Measurements from ENCODE around the gene TMBIM6. TPM values are rescaled to one million over a fixed set of nuclear protein-coding genes. Genes with fewer than 3 reads are reported as not detected.
"Not testable (repeated sequence)": the region's sequence is repeated elsewhere in the genome, so short reads cannot be mapped to it uniquely, and the experiment has no call there.

The TMBIM6 gene
- total RNA-seq, 2 donors from 2014 or later = 232 to 244 TPM

DNA sequence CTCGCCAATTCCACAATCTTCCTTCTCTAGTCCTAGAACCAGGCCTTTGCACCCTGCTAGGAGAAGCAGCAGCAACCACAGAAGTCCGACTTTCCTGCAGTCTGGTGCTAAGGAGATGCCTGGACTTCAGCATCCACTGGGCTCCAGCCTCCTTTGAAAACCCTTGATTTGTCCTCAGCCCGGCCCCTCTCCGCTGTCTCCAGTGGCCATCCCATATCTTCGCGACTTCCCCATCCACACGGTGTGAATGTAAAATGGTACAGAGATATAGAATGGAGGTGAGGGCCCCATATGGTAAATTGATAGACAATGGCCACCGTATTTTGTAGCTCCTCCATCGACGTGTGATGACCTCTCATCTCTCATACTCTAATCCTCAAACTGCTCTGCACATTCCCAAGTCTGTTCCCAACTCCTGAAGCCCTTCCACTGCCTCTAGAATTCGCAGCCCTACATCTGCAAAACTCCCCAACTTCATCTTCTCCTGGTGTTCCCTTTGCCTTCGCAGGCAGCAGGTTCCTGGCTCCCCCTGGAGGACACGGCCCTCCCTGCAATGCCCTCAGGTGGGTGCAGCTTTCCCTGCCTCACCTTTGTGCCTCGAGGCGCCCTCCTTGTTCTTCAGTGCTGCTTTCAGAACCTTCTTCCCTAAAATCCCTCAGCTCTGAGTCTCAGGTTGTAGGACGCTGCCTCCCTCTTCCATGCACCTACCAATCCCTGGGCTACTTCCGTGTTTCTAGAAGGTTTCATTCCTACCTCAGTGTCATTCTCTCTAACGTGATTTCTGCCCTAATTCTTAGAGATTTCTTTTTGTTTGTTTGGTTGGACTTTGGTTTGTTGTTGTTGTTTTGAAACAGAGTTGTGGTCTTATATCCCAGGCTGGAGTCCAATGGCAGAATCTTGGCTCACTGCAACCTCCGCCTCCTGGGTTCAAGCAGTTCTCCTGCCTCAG is 36.7 kb downstream of the TMBIM6 start:
- TF ChIP-seq, protein P1, sequence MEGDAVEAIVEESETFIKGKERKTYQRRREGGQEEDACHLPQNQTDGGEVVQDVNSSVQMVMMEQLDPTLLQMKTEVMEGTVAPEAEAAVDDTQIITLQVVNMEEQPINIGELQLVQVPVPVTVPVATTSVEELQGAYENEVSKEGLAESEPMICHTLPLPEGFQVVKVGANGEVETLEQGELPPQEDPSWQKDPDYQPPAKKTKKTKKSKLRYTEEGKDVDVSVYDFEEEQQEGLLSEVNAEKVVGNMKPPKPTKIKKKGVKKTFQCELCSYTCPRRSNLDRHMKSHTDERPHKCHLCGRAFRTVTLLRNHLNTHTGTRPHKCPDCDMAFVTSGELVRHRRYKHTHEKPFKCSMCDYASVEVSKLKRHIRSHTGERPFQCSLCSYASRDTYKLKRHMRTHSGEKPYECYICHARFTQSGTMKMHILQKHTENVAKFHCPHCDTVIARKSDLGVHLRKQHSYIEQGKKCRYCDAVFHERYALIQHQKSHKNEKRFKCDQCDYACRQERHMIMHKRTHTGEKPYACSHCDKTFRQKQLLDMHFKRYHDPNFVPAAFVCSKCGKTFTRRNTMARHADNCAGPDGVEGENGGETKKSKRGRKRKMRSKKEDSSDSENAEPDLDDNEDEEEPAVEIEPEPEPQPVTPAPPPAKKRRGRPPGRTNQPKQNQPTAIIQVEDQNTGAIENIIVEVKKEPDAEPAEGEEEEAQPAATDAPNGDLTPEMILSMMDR (IDR thresholded peaks at IDR 0.05) = peak; percentile 66
- H3K4me1 ChIP-seq (ENCODE audit: control insufficient read depth in 1 of 2, low read depth in 2 of 2) = peaks cover 0 to 4% of the 10 kb centered on the region in 2 donors
- no peaks in the 10 kb centered on the region for H3K36me3 ChIP-seq
- no peak overlapping the region for H3K27ac ChIP-seq
- no peaks in the 10 kb centered on the region for H3K9me3 ChIP-seq
- ATAC-seq (ENCODE audit: insufficient number of reproducible peaks, low FRiP score, low read depth) = no peak
- H3K4me3 ChIP-seq = no peak overlapping the region
- H3K27me3 ChIP-seq (replicated peaks; ENCODE audit: insufficient read depth) = no peaks in the 10 kb centered on the region
- DNase-seq (ENCODE audit: low spot score) = no peak

DNA sequence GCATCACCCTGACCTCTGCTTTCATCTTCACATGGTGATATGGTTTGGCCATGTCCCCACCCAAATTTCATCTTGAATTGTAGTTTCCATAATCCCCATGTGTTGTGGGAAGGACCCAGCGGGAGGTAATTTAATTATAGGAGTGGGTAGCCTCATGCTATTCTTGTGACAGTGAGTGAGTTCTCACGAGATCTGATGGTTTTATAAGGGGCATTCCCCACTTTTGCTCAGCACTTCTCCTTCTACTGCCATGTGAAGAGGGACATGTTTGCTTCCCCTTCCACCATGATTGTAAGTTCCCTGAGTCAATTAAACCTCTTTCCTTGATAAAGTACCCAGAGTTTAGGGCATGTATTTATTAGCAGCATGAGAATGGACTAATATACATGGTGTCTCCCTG is 38.2 kb downstream of the TMBIM6 start:
- ATAC-seq (ENCODE audit: insufficient number of reproducible peaks, low FRiP score, low read depth) (no peak), DNase-seq (ENCODE audit: low spot score) (no peak)
- H3K36me3 ChIP-seq = no peaks in the 10 kb centered on the region
- TF ChIP-seq, protein P1 (IDR thresholded peaks at IDR 0.05) = no peak
- no peaks in the 10 kb centered on the region for H3K9me3 ChIP-seq
- peaks cover 12 to 18% of the 10 kb centered on the region in 2 donors for H3K4me1 ChIP-seq (ENCODE audit: control insufficient read depth in 1 of 2, low read depth in 2 of 2)
- H3K4me3 ChIP-seq = no peak overlapping the region
- H3K27me3 ChIP-seq (replicated peaks; ENCODE audit: insufficient read depth) = no peaks in the 10 kb centered on the region
- no peak overlapping the region for H3K27ac ChIP-seq

DNA sequence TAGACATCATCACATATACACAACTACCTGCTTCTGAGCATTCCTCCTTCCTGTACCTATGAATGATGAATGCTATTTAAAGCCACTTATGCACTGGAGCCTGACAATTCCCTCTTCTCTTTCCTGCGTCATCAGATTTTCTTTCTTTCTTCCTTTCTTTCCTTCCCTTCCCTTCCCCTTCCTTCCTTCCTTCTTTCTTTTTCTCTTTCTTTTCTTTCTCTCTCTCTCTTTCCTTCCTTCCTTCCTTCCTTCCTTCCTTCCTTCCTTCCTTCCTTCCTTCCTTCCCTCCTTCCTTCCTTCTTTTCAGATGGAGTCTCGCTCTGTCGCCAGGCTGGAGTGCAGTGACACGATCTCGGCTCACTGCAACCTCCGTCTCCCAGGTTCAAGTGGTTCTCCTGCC is 39.6 kb downstream of the TMBIM6 start:
- not testable (repeated sequence) for DNase-seq (ENCODE audit: low spot score); H3K4me3 ChIP-seq; H3K36me3 ChIP-seq; ATAC-seq (ENCODE audit: insufficient number of reproducible peaks, low FRiP score, low read depth); H3K27ac ChIP-seq; H3K27me3 ChIP-seq (replicated peaks; ENCODE audit: insufficient read depth); H3K9me3 ChIP-seq
- H3K4me1 ChIP-seq (ENCODE audit: control insufficient read depth in 1 of 2, low read depth in 2 of 2) = peaks cover 16 to 24% of the 10 kb centered on the region in 2 donors

DNA sequence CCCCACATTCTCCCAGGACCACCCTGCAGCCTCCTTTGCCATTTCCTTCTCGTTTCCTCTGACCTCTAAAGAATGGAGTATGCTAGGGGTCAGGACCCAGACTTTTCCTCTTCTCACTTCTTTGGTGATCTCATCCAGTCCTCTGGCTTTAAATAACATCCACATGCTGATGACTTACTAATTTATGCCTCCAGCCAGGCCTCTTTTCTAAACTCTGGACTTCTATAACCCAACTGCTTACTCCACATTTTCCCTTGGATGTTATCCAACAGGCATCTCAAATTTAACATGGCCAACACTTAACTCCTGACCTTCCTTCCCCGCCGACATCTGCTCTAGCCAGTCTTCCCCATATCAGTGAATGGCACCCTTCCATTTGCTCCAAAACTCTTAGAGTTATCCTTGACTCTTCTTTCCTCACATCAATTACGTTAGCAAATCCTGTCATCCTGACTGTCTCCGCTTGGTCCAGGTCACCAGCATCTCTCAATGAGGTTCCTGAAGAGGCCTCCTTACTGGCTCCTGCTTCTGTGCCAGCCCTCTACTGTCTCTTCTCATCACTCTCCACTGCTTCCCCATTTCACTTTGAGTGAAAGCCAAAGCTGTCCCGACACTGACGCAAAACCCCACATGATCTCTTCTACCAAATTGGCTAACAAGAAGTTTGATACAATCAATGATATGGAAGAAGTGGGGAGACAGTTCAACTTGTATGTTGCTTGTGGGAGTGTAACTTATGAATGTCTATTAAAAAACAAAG is 42.7 kb downstream of the TMBIM6 start:
- Histone ChIP-seq H3K9me3 (no peaks in the 10 kb centered on the region), H3K36me3 (no peaks in the 10 kb centered on the region), H3K4me1 (ENCODE audit: control insufficient read depth in 1 of 2, low read depth in 2 of 2) (peaks cover 16 to 20% of the 10 kb centered on the region in 2 donors), H3K27me3 (replicated peaks; ENCODE audit: insufficient read depth) (no peaks in the 10 kb centered on the region), H3K27ac (peak overlapping the region; percentile 23 to 56), H3K4me3 (no peak overlapping the region)
- DNase-seq (ENCODE audit: low spot score) = no peak
- TF ChIP-seq, protein P1 (IDR thresholded peaks at IDR 0.05) = no peak
- ATAC-seq (ENCODE audit: insufficient number of reproducible peaks, low FRiP score, low read depth) = peak; percentile 82

DNA sequence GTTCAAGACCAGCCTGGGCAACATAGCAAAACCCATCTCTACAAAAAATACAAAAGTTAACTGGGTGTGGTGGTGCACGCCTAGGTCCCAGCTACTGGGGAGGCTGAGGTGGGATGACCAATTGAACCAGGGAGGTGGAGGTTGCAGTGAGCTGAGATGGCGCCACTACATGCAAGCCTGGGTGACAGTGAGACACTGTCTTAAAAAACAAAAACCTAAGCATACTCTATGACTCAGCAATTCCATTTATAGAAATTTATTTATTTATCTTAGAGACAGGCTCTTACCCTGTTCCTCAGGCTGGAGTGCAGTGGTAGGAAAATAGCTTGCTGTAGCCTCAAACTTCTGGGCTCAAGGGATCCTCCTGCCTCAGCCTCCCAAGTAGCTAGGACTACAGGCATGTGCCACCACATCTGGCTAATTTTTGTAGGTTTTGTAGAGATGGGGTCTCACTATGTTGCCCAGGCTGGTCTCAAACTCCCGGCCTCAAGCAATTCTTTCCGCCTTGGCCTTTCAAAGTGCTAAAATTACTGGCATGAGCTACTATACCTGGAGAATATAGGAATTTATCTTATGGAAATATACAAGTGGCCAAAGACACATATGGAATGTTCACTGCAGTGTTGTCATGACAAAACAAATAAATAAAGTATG is 43.5 kb downstream of the TMBIM6 start:
- no peak for DNase-seq (ENCODE audit: low spot score)
- H3K27ac ChIP-seq = peak overlapping the region in 1 of 2 donors; percentile 56
- no peak overlapping the region for H3K4me3 ChIP-seq
- ATAC-seq (ENCODE audit: insufficient number of reproducible peaks, low FRiP score, low read depth) = no peak
- no peaks in the 10 kb centered on the region for H3K9me3 ChIP-seq
- no peaks in the 10 kb centered on the region for H3K27me3 ChIP-seq (replicated peaks; ENCODE audit: insufficient read depth)
- H3K4me1 ChIP-seq (ENCODE audit: control insufficient read depth in 1 of 2, low read depth in 2 of 2) = peaks cover 16 to 20% of the 10 kb centered on the region in 2 donors
- peaks cover 2% of the 10 kb centered on the region for H3K36me3 ChIP-seq
- TF ChIP-seq, protein P1 (IDR thresholded peaks at IDR 0.05) = no peak

All from thoracic aorta (tissue), 2 donors.